H9 (cell line): ENCODE results near the gene CACHD1. TPM values are rescaled to one million over a fixed set of nuclear protein-coding genes. Genes with fewer than 3 reads are reported as not detected.

Experiments used
- DNase-seq: peaks from one replicate; pipeline ENCODE4 v3.0.0-alpha.2; 2017
- H2AFZ ChIP-seq: one replicate; pipeline ENCODE4 v1.6.1; 2013; ENCODE audit warnings: mild to moderate bottlenecking, low read length, control low read depth, moderate library complexity
- H2AK5ac ChIP-seq: 2 replicates; pipeline ENCODE4 v1.6.1; 2013; ENCODE audit warnings: low read length, control low read depth, mixed read lengths; ENCODE audit not compliant: insufficient read length
- H2BK120ac ChIP-seq: one replicate; pipeline ENCODE4 v1.6.1; 2013; ENCODE audit warnings: low read depth, mild to moderate bottlenecking, low read length, control low read depth, inconsistent platforms; ENCODE audit not compliant: poor library complexity, severe bottlenecking
- H2BK12ac ChIP-seq: 2 replicates; pipeline ENCODE4 v1.6.1; 2013; ENCODE audit warnings: low read length, control low read depth, mixed read lengths, low read depth; ENCODE audit not compliant: insufficient read length
- H2BK15ac ChIP-seq: 2 replicates; pipeline ENCODE4 v1.6.1; 2013; ENCODE audit warnings: low read depth, low read length, control low read depth
- H2BK20ac ChIP-seq: one replicate; pipeline ENCODE4 v1.6.1; 2013; ENCODE audit warnings: low read depth, mild to moderate bottlenecking, low read length, control low read depth, inconsistent platforms; ENCODE audit not compliant: poor library complexity, severe bottlenecking
- H2BK5ac ChIP-seq: 2 replicates; pipeline ENCODE4 v1.6.1; 2013; ENCODE audit warnings: low read length, control low read depth, mixed read lengths; ENCODE audit not compliant: insufficient read length
- H3K14ac ChIP-seq: 2 replicates; pipeline ENCODE4 v1.6.1; 2013; ENCODE audit warnings: low read length, control low read depth; ENCODE audit not compliant: insufficient read depth
- H3K18ac ChIP-seq: 2 replicates; pipeline ENCODE4 v1.6.1; 2013; ENCODE audit warnings: low read depth, mild to moderate bottlenecking, mixed read lengths, low read length, control low read depth; ENCODE audit not compliant: insufficient read length
- H3K23ac ChIP-seq: 2 replicates; pipeline ENCODE4 v1.6.1; 2013; ENCODE audit warnings: low read length, control low read depth, mixed read lengths, low read depth; ENCODE audit not compliant: insufficient read length
- H3K23me2 ChIP-seq: 2 replicates; pipeline ENCODE4 v1.6.1; 2013; ENCODE audit warnings: low read depth, mild to moderate bottlenecking, mixed read lengths, low read length, control low read depth; ENCODE audit not compliant: insufficient read length, poor library complexity, severe bottlenecking
- H3K27ac ChIP-seq: 2 replicates; pipeline ENCODE4 v1.5.1; 2013; ENCODE audit warnings: low read length, control low read depth, mixed read lengths, low read depth; ENCODE audit not compliant: insufficient read length
- H3K27me3 ChIP-seq: 2 replicates; pipeline ENCODE4 v1.6.1; 2013; ENCODE audit warnings: low read length, control low read depth, inconsistent platforms; ENCODE audit not compliant: insufficient read depth
- H3K4ac ChIP-seq: 2 replicates; pipeline ENCODE4 v1.6.1; 2013; ENCODE audit warnings: low read depth, mild to moderate bottlenecking, control low read depth, inconsistent platforms, low read length, moderate library complexity
- H3K4me1 ChIP-seq: 2 replicates; pipeline ENCODE4 v1.6.1; 2013; ENCODE audit warnings: low read length, control low read depth, inconsistent platforms; ENCODE audit not compliant: insufficient read depth
- H3K4me2 ChIP-seq: 2 replicates; pipeline ENCODE4 v1.6.1; 2013; ENCODE audit warnings: low read length, control low read depth, mixed read lengths; ENCODE audit not compliant: insufficient read length, insufficient read depth
- H3K56ac ChIP-seq: 2 replicates; pipeline ENCODE4 v1.6.1; 2013; ENCODE audit warnings: low read depth, mild to moderate bottlenecking, mixed read lengths, low read length, control low read depth; ENCODE audit not compliant: insufficient read length
- H3K79me1 ChIP-seq: 2 replicates; pipeline ENCODE4 v1.6.1; 2013; ENCODE audit warnings: low read depth, mild to moderate bottlenecking, moderate library complexity, low read length, control low read depth, inconsistent platforms; ENCODE audit not compliant: insufficient read depth, poor library complexity, severe bottlenecking
- H3K79me2 ChIP-seq: 2 replicates; pipeline ENCODE4 v1.6.1; 2013; ENCODE audit warnings: low read length, control low read depth, inconsistent platforms; ENCODE audit not compliant: insufficient read depth
- H3K9ac ChIP-seq: 2 replicates; pipeline ENCODE4 v1.6.1; 2013; ENCODE audit warnings: low read length, control low read depth, mixed read lengths; ENCODE audit not compliant: insufficient read length; ENCODE audit errors: extremely low read depth
- H3K9me3 ChIP-seq: one replicate; pipeline ENCODE4 v1.6.1; 2013; ENCODE audit warnings: low read depth, low read length, inconsistent platforms; ENCODE audit not compliant: control insufficient read depth
- H3T11ph ChIP-seq: one replicate; pipeline ENCODE4 v1.6.1; 2013; ENCODE audit warnings: mild to moderate bottlenecking, low read length, control low read depth, inconsistent platforms
- H4K20me1 ChIP-seq: one replicate; pipeline ENCODE4 v1.6.1; 2013; ENCODE audit not compliant: control insufficient read depth, insufficient read length, insufficient read depth
- H4K5ac ChIP-seq: 2 replicates; pipeline ENCODE4 v1.6.1; 2013; ENCODE audit warnings: low read depth, mild to moderate bottlenecking, mixed read lengths, low read length, control low read depth; ENCODE audit not compliant: insufficient read length
- H4K8ac ChIP-seq: replicated peaks from 2 replicates; pipeline ENCODE4 v1.6.1; 2013; ENCODE audit warnings: low read length, control low read depth, mixed read lengths, low read depth; ENCODE audit not compliant: insufficient read length
- H4K91ac ChIP-seq: 2 replicates; pipeline ENCODE4 v1.6.1; 2013; ENCODE audit warnings: low read depth, mild to moderate bottlenecking, moderate library complexity, mixed read lengths, low read length, control low read depth; ENCODE audit not compliant: insufficient read length
- H3K27ac Mint-ChIP-seq, 3 experiments: 2 replicates in 2 of 3; 3 replicates in 1 of 3; pipeline ENCODE4 v1.8.0; 2020 to 2021; ENCODE audit warnings: mixed read lengths in 3 of 3, mild to moderate bottlenecking in 1 of 3, moderate library complexity in 1 of 3
- H3K27me3 Mint-ChIP-seq: 2 replicates; pipeline ENCODE4 v1.8.0; 2021; ENCODE audit warnings: low read depth, mild to moderate bottlenecking, moderate library complexity, mixed read lengths
- H3K36me3 Mint-ChIP-seq, 3 experiments: 2 replicates in 2 of 3; 3 replicates in 1 of 3; pipeline ENCODE4 v1.8.0; 2020 to 2021; ENCODE audit warnings: low read depth in 3 of 3, mixed read lengths in 3 of 3; ENCODE audit not compliant: insufficient read depth in 1 of 3
- H3K4me1 Mint-ChIP-seq, 2 experiments: 2 replicates each; pipeline ENCODE4 v1.8.0; 2020; ENCODE audit warnings: mixed read lengths in 2 of 2
- H3K4me3 Mint-ChIP-seq, 2 experiments: 2 replicates in 1 of 2; 3 replicates in 1 of 2; pipeline ENCODE4 v1.8.0; 2020 to 2021; ENCODE audit warnings: mild to moderate bottlenecking in 2 of 2, mixed read lengths in 2 of 2, moderate library complexity in 1 of 2
- H3K9me3 Mint-ChIP-seq, 2 experiments: 2 replicates in 1 of 2; 3 replicates in 1 of 2; pipeline ENCODE4 v1.8.0; 2020; ENCODE audit warnings: mild to moderate bottlenecking in 2 of 2, mixed read lengths in 2 of 2, moderate library complexity in 1 of 2
- CTCF ChIP-seq: fragments of 200-600 bp; sonication (generic); conservative IDR thresholded peaks from 3 replicates; pipeline ENCODE4 v1.8.0; 2021; ENCODE audit warnings: antibody characterized with exemption, mild to moderate bottlenecking
- WGBS: extraction: QIAGEN DNeasy Blood & Tissue Kit; methylation state at CpG from one replicate; pipeline ENCODE4 v1.1.7; 2013; ENCODE audit warnings: missing lambda C conversion rate, low lambda C conversion rate, mixed read lengths; ENCODE audit not compliant: insufficient read length; ENCODE audit errors: extremely low coverage; 5-methylcytosine and 5-hydroxymethylcytosine counted together
- total RNA-seq: library from RNA; stranded (reverse); gene quantifications from 2 replicates; pipeline ENCODE4 v1.2.1, GENCODE V29; 2021

The CACHD1 gene
- total RNA-seq, 1 experiment from 2014 or later = 94.2 TPM

- H4K8ac ChIP-seq = no peak overlapping the region
- H2BK20ac ChIP-seq = no peak overlapping the region
- peaks cover 76 to 86% of the 10 kb centered on the region in 2 experiments for H3K4me1 Mint-ChIP-seq
- H3K23me2 ChIP-seq = no peaks in the 10 kb centered on the region
- peaks cover 6 to 14% (median 11%) of the 10 kb centered on the region in 3 experiments; a peak in 5 of 7 replicates for H3K36me3 Mint-ChIP-seq
- no CpG with 5 or more reads among the region's 1 CpG for WGBS
- H3K14ac ChIP-seq = no peak overlapping the region
- H3K18ac ChIP-seq = no peak overlapping the region
- no peak overlapping the region for H3K4me3 Mint-ChIP-seq
- DNase-seq = no peak
- H3K27ac ChIP-seq = no peak overlapping the region
- no peak overlapping the region for H3K56ac ChIP-seq
- H2BK12ac ChIP-seq = no peak overlapping the region
- H3K9me3 ChIP-seq = no peaks in the 10 kb centered on the region
- no peaks in the 10 kb centered on the region for H3K27me3 Mint-ChIP-seq
- no peaks in the 10 kb centered on the region for H3K9me3 Mint-ChIP-seq
- H3T11ph ChIP-seq = no peak overlapping the region
- no peak overlapping the region for H2AK5ac ChIP-seq
- H2BK5ac ChIP-seq = no peak overlapping the region
- no peak overlapping the region for H2BK15ac ChIP-seq
- no peak overlapping the region for H4K91ac ChIP-seq
- H3K9ac ChIP-seq = no peak overlapping the region
- H3K23ac ChIP-seq = no peak overlapping the region
- no peak overlapping the region for H2AFZ ChIP-seq
- peaks cover 2% of the 10 kb centered on the region for H3K79me1 ChIP-seq
- H3K4me2 ChIP-seq = no peak overlapping the region
- no peak overlapping the region for H4K5ac ChIP-seq
- H4K20me1 ChIP-seq = no peaks in the 10 kb centered on the region
- no peak overlapping the region for H3K4ac ChIP-seq
- H3K4me1 ChIP-seq = peaks cover 16% of the 10 kb centered on the region; the same call in 1 of the 2 replicates
- no peak overlapping the region for H2BK120ac ChIP-seq
- H3K27me3 ChIP-seq = no peaks in the 10 kb centered on the region
- no peak for TF ChIP-seq CTCF
- peak overlapping the region in 2 of 3 experiments; percentile 16 to 64; a peak in 2 of 7 replicates for H3K27ac Mint-ChIP-seq
- peaks cover 36% of the 10 kb centered on the region for H3K79me2 ChIP-seq
These were observed 9.9 kb downstream of the CACHD1 start for GRCh38 chr1:64479874-64480273.
